Sigmoid colon (tissue), 4 donors: ENCODE data around the gene GAS2L1.

Experiments
- CTCF ChIP-seq, 4 experiments: fragments of 450-650 bp in 3 of 4; fragments of 200-600 bp in 1 of 4; IDR thresholded peaks; one replicate each; pipeline ENCODE4 v1.5.1; 2016 to 2019; ENCODE audit warnings: antibody characterized with exemption in 4 of 4, mild to moderate bottlenecking in 3 of 4, moderate library complexity in 2 of 4
- POLR2A ChIP-seq, 2 donors: fragments of 450-650 bp; IDR thresholded peaks; one replicate each; pipeline ENCODE4 v1.6.1; 2016; ENCODE audit warnings: antibody characterized with exemption in 2 of 2, mild to moderate bottlenecking in 2 of 2, moderate library complexity in 2 of 2
- POLR2AphosphoS5 ChIP-seq, 4 donors: sonication (generic); formaldehyde crosslinking; IDR thresholded peaks; one replicate each; pipeline ENCODE4 v1.6.1; 2017; ENCODE audit warnings: antibody characterized with exemption in 4 of 4

GRCh38 chr22:29259253-29259899 lies 47.1 kb upstream of the GAS2L1 start:
- no peak for TF ChIP-seq POLR2A (IDR thresholded peaks at IDR 0.05)
- no peak for TF ChIP-seq CTCF (IDR thresholded peaks at IDR 0.05)
- no peak for TF ChIP-seq POLR2AphosphoS5 (IDR thresholded peaks at IDR 0.05)
